Memory B cell (primary cell): ENCODE measurements around the gene LRFN4.

Experiments used
- ATAC-seq: fragments of 150-1000 bp; cut with Tn5 transposase; 2 replicates; pipeline ENCODE4 v1.10.0; 2021; ENCODE audit warnings: low read depth, mild to moderate bottlenecking, moderate library complexity
- DNase-seq, 2 donors: peaks; one replicate each; pipeline ENCODE4 v3.0.0; 2022; ENCODE audit warnings: low spot score in 2 of 2
- H3K27ac Mint-ChIP-seq: one replicate; pipeline ENCODE4 v1.8.0; 2022; ENCODE audit warnings: mild to moderate bottlenecking, moderate library complexity, mixed read lengths
- H3K27me3 Mint-ChIP-seq: one replicate; pipeline ENCODE4 v1.8.0; 2022; ENCODE audit warnings: mixed read lengths
- H3K36me3 Mint-ChIP-seq: one replicate; pipeline ENCODE4 v1.8.0; 2022; ENCODE audit warnings: mild to moderate bottlenecking, mixed read lengths
- H3K4me1 Mint-ChIP-seq: one replicate; pipeline ENCODE4 v1.8.0; 2022; ENCODE audit warnings: mixed read lengths
- H3K4me3 Mint-ChIP-seq: one replicate; pipeline ENCODE4 v1.8.0; 2022; ENCODE audit warnings: mild to moderate bottlenecking, moderate library complexity, mixed read lengths
- H3K9me3 Mint-ChIP-seq: one replicate; pipeline ENCODE4 v1.8.0; 2022; ENCODE audit warnings: mixed read lengths

The LRFN4 gene

GRCh38 chr11:66879583-66879982 is 22.7 kb downstream of the LRFN4 start:
- DNase-seq = no peak
- Mint-ChIP-seq H3K4me3 (no peak overlapping the region), H3K27ac (no peak overlapping the region), H3K4me1 (peaks cover 2% of the 10 kb centered on the region), H3K36me3 (no peaks in the 10 kb centered on the region), H3K27me3 (peaks cover 20% of the 10 kb centered on the region), H3K9me3 (no peaks in the 10 kb centered on the region)
- no peak for ATAC-seq

- H3K27me3 Mint-ChIP-seq = peaks cover 16% of the 10 kb centered on the region
- H3K4me1 Mint-ChIP-seq = peaks cover 2% of the 10 kb centered on the region
- no peaks in the 10 kb centered on the region for H3K9me3 Mint-ChIP-seq
- H3K36me3 Mint-ChIP-seq = no peaks in the 10 kb centered on the region
- ATAC-seq = no peak
- no peak for DNase-seq
- no peak overlapping the region for H3K4me3 Mint-ChIP-seq
- no peak overlapping the region for H3K27ac Mint-ChIP-seq
Measured at GRCh38 chr11:66879999-66880398, 23.1 kb downstream of the LRFN4 start.

DNA sequence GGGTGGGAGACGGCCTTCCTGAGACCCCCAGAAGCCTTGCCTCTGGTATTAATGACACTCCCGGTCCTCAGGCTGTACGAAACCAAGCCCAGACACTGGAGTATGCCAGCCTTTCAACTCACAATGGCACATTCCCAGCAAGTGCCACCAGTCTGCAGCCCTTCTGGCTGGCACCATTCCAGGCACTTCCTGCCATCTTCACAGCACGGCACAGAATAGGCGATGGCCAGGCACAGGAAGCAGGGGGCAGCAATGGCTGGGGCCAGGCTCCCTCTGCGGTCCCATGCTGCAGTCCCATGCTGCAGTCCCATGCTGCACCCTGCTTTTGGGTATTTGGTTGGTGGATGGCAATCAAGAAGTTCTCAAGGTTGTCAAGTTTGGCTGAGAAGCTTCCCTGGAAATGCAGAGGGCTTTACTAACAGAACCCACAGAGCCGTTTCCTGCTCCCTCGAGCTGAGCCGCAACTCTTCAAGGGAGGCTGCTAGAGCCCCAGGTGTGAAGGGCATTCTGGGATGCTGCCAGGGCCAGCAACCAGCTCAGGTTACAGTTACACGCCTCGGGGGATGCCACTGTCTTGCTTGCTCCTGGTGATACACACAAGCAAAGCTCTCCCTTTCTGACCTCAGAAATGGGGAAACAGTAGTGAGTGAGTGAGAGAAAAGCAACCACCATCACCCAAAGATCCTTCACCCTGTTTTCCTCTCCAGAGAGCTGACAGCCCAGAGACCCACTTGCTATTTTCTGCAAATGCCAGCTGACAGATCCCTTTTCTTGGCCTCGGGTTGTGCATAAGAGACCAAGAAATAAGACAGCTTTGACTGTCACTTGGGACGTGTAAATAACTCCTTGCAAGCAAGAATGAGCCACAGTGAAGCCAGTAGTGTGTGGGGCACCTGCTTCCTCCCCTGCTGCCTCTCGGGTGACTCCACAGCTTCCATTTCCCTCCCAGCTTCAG is 23.9 kb downstream of the LRFN4 start:
- H3K27ac Mint-ChIP-seq = no peak overlapping the region
- no peak overlapping the region for H3K4me3 Mint-ChIP-seq
- ATAC-seq (no peak), DNase-seq (no peak)
- H3K4me1 Mint-ChIP-seq = peaks cover 2% of the 10 kb centered on the region
- H3K36me3 Mint-ChIP-seq = no peaks in the 10 kb centered on the region
- no peaks in the 10 kb centered on the region for H3K9me3 Mint-ChIP-seq
- H3K27me3 Mint-ChIP-seq = peaks cover 12% of the 10 kb centered on the region

- Mint-ChIP-seq H3K27ac (no peak overlapping the region), H3K4me3 (no peak overlapping the region), H3K36me3 (no peaks in the 10 kb centered on the region)
Measured at GRCh38 chr11:66881451-66881835, 24.6 kb downstream of the LRFN4 start.

DNA sequence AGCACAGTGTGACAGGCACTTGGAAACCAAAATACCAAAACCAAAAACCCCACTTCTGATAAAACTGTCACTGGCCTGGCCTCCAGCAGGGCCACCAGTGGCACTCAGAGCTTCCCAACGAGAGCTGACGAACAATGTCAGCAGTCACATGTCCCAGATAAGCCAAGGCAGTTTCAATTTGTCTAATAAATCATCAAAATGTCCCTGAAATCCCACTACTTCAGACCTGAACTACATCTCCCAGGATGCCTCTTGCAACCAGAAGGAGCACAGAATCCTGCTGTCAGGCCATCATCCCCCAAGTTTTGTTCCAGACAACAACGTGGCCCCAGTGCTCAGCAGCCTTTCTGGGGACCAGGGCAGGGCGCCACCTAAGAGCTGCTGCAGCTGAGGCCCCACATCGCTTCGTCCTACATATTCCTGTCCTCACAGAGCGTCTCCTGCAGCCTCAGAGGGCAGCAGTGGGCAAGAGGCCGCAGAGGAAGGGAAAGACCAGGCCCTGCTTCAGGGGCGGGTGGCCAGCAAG is 25.1 kb downstream of the LRFN4 start:
- no peak for ATAC-seq
- no peak overlapping the region for H3K4me3 Mint-ChIP-seq

More at GRCh38 chr11:66881451-66881835, 24.6 kb downstream of the LRFN4 start:
- peaks cover 2% of the 10 kb centered on the region for H3K4me1 Mint-ChIP-seq
- ATAC-seq (no peak), DNase-seq (no peak)
- peaks cover 13% of the 10 kb centered on the region for H3K27me3 Mint-ChIP-seq
- H3K9me3 Mint-ChIP-seq = no peaks in the 10 kb centered on the region

GRCh38 chr11:66882561-66883015 is 25.7 kb downstream of the LRFN4 start:
- ATAC-seq (no peak), DNase-seq (no peak)
- peaks cover 13% of the 10 kb centered on the region for H3K27me3 Mint-ChIP-seq
- no peaks in the 10 kb centered on the region for H3K36me3 Mint-ChIP-seq
- no peaks in the 10 kb centered on the region for H3K9me3 Mint-ChIP-seq
- H3K4me3 Mint-ChIP-seq = no peak overlapping the region
- peaks cover 2% of the 10 kb centered on the region for H3K4me1 Mint-ChIP-seq
- no peak overlapping the region for H3K27ac Mint-ChIP-seq

More for the DNA sequence above, 25.1 kb downstream of the LRFN4 start:
- no peaks in the 10 kb centered on the region for H3K36me3 Mint-ChIP-seq
- H3K27me3 Mint-ChIP-seq = peaks cover 13% of the 10 kb centered on the region
- H3K27ac Mint-ChIP-seq = no peak overlapping the region
- no peak for DNase-seq
- H3K9me3 Mint-ChIP-seq = no peaks in the 10 kb centered on the region
- peaks cover 2% of the 10 kb centered on the region for H3K4me1 Mint-ChIP-seq

- DNase-seq (peak; percentile 62 to 75), ATAC-seq (peak; percentile 80)
- H3K27me3 Mint-ChIP-seq = peaks cover 13% of the 10 kb centered on the region
- H3K9me3 Mint-ChIP-seq = no peaks in the 10 kb centered on the region
- H3K36me3 Mint-ChIP-seq = no peaks in the 10 kb centered on the region
- H3K27ac Mint-ChIP-seq = no peak overlapping the region
- H3K4me3 Mint-ChIP-seq = no peak overlapping the region
- peaks cover 2% of the 10 kb centered on the region for H3K4me1 Mint-ChIP-seq
Measured at GRCh38 chr11:66883016-66883965, 26.4 kb downstream of the LRFN4 start.

- H3K36me3 Mint-ChIP-seq = no peaks in the 10 kb centered on the region
- ATAC-seq (no peak), DNase-seq (no peak)
- H3K27me3 Mint-ChIP-seq = peaks cover 13% of the 10 kb centered on the region
- no peak overlapping the region for H3K27ac Mint-ChIP-seq
- H3K9me3 Mint-ChIP-seq = no peaks in the 10 kb centered on the region
- no peak overlapping the region for H3K4me3 Mint-ChIP-seq
- H3K4me1 Mint-ChIP-seq = peaks cover 2% of the 10 kb centered on the region
Measured at GRCh38 chr11:66884443-66884842, 27.6 kb downstream of the LRFN4 start.

GRCh38 chr11:66885469-66885868 is 28.6 kb downstream of the LRFN4 start:
- Mint-ChIP-seq H3K4me3 (no peak overlapping the region), H3K36me3 (no peaks in the 10 kb centered on the region), H3K27me3 (peaks cover 12% of the 10 kb centered on the region), H3K27ac (no peak overlapping the region), H3K4me1 (peaks cover 2% of the 10 kb centered on the region), H3K9me3 (no peaks in the 10 kb centered on the region)
- DNase-seq (no peak), ATAC-seq (no peak)

DNA sequence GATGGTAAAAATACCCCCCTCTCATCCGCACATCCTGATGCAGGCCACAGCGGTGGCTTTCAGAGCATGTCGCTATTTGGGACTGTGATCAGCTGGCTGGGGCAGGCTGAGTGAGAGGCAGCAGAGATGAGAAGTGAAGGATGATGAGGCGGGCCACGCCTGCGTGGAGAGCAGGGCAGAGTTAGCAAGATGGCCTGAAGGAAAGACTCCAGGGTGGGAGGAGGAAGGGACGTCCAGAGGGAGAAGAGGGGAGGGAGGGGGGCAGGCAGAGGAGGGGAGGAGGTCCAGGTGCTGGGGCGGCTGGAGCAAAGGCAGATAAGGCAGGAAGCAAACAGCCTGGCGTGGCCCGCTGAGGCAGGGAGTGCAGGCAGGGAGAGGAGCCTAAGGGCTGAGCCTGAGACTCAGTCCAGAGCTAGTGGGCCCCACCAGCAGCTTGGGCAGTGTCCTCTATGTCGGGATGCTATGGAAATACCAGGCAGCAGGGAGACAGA is 29.1 kb downstream of the LRFN4 start:
- Mint-ChIP-seq H3K9me3 (no peaks in the 10 kb centered on the region), H3K27ac (no peak overlapping the region)

DNA sequence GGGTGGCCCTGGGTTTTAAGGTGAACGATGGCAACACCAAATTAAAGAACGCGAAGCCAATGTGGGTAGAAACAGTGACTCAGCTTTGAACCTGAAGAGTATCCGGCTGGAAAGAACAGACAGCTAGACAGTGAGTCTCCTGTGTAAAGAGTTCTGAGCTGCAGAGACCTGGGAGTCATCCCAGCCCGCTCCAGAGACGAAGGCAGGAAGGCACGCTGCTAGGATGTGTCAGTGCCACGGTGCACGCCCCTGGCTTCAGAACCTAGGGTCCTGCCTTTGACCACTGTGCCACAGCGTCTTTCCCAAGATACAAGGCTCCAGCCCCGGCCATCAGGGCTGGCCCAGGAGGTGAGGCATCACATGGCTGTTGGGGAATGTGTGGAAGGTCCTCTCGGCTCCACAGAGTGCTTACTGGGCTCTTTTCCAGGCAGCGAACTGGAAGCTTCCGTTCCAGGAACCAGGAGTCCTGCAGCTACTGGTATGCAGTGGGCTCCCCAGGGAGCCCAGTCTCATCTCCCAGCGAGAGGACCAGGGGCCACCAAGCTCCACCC is 29.9 kb downstream of the LRFN4 start:
- Mint-ChIP-seq H3K27ac (no peak overlapping the region), H3K27me3 (peaks cover 12% of the 10 kb centered on the region), H3K36me3 (no peaks in the 10 kb centered on the region), H3K4me1 (peaks cover 2% of the 10 kb centered on the region), H3K4me3 (no peak overlapping the region), H3K9me3 (no peaks in the 10 kb centered on the region)
- DNase-seq = no peak
- no peak for ATAC-seq

More for the DNA sequence above, 29.1 kb downstream of the LRFN4 start:
- no peaks in the 10 kb centered on the region for H3K36me3 Mint-ChIP-seq
- H3K27me3 Mint-ChIP-seq = peaks cover 12% of the 10 kb centered on the region
- ATAC-seq (no peak), DNase-seq (no peak)
- H3K4me3 Mint-ChIP-seq = no peak overlapping the region
- H3K4me1 Mint-ChIP-seq = peaks cover 2% of the 10 kb centered on the region

GRCh38 chr11:66887526-66887925 is 30.7 kb downstream of the LRFN4 start:
- peaks cover 14% of the 10 kb centered on the region for H3K27me3 Mint-ChIP-seq
- ATAC-seq (no peak), DNase-seq (no peak)
- H3K4me1 Mint-ChIP-seq = peaks cover 2% of the 10 kb centered on the region
- no peak overlapping the region for H3K27ac Mint-ChIP-seq
- H3K4me3 Mint-ChIP-seq = no peak overlapping the region
- H3K36me3 Mint-ChIP-seq = no peaks in the 10 kb centered on the region
- no peaks in the 10 kb centered on the region for H3K9me3 Mint-ChIP-seq

- Mint-ChIP-seq H3K4me3 (no peak overlapping the region), H3K27ac (no peak overlapping the region), H3K27me3 (peaks cover 17% of the 10 kb centered on the region), H3K9me3 (no peaks in the 10 kb centered on the region), H3K4me1 (peaks cover 2% of the 10 kb centered on the region), H3K36me3 (no peaks in the 10 kb centered on the region)
- ATAC-seq (no peak), DNase-seq (no peak)
Measured at GRCh38 chr11:66888282-66888681, 31.4 kb downstream of the LRFN4 start.
